SK-N-MC (cell line): Measurements from ENCODE around the gene HSD11B2.

Experiments
- DNase-seq: peaks from one replicate; pipeline ENCODE4 v3.0.0-alpha.2; 2011; ENCODE audit warnings: low read depth, low spot score
- H3K27ac ChIP-seq: fragments of 200-600 bp; sonication (generic); 2 replicates; pipeline ENCODE4 v1.5.1; 2016; ENCODE audit warnings: mixed run types
- H3K36me3 ChIP-seq: fragments of 200-600 bp; sonication (generic); 2 replicates; pipeline ENCODE4 v1.6.1; 2017; ENCODE audit warnings: antibody characterized with exemption, low read length, mixed read lengths; ENCODE audit not compliant: insufficient read depth
- H3K4me3 ChIP-seq: fragments of 200-600 bp; sonication (generic); 2 replicates; pipeline ENCODE4 v1.5.1; 2016
- H3K9ac ChIP-seq: fragments of 200-600 bp; sonication (generic); 2 replicates; pipeline ENCODE4 v1.8.0; 2017; ENCODE audit warnings: mixed run types, mixed read lengths; ENCODE audit not compliant: insufficient read length
- H3K9me3 ChIP-seq: fragments of 200-600 bp; sonication (generic); 2 replicates; pipeline ENCODE4 v1.6.1; 2017; ENCODE audit warnings: low read depth, mild to moderate bottlenecking, antibody characterized with exemption, low read length, moderate library complexity, mixed read lengths
- EZH2 ChIP-seq: fragments of 200-600 bp; sonication (generic); IDR thresholded peaks from one replicate; pipeline ENCODE4 v1.6.1; 2017; ENCODE audit warnings: antibody characterized with exemption
- FOXP2 ChIP-seq: optimal IDR thresholded peaks from 2 replicates; pipeline ENCODE3; 2011; ENCODE audit warnings: mild to moderate bottlenecking, moderate library complexity; ENCODE audit not compliant: insufficient read depth; ENCODE audit errors: extremely low read length, control extremely low read depth
- POLR2AphosphoS5 ChIP-seq: IDR thresholded peaks from 2 replicates; pipeline ENCODE4 v1.6.1; 2012; ENCODE audit warnings: mild to moderate bottlenecking, low read depth, low read length, borderline replicate concordance

The HSD11B2 gene

DNA sequence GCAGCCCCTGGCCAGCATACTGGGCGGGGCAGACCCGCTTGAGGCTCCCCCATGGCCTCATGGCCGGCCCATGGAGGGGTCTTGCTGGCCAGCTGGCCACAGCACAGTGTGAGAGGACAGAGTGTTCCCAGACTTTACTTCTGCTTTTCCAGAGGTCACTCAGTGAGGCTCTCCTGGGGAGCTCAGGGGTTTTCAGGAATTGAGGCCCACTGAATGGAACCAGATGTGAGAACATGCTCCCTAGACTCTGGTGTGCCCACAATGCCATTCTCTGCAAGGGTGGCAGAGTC is 28.9 kb downstream of the HSD11B2 start:
- Histone ChIP-seq H3K9ac (no peak overlapping the region), H3K4me3 (no peak overlapping the region), H3K36me3 (no peaks in the 10 kb centered on the region), H3K27ac (no peak overlapping the region), H3K9me3 (no peaks in the 10 kb centered on the region)
- DNase-seq = no peak
- TF ChIP-seq EZH2 (no peak), FOXP2 (no peak), POLR2AphosphoS5 (no peak)

DNA sequence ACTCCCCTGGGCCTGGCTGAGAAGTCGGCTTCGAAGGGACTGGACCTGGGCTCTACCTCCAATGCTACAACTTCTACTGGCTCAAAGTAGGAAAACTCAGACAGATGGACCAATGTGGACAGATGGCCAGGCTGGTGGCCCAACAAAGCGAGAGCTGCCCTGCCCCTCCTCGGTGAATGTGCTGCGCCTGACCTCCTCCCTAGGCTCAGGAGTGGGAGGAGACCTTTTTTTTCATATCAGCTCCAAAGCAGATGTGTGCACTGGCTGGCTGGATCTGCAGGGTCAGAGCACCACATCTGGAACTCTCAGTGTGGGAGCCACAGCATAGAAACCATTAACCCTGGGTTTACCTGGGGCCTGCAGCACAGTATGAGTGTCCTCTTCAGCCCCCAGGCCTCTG is 29.2 kb downstream of the HSD11B2 start:
- Histone ChIP-seq H3K27ac (no peak overlapping the region), H3K9ac (no peak overlapping the region), H3K4me3 (no peak overlapping the region), H3K36me3 (no peaks in the 10 kb centered on the region), H3K9me3 (no peaks in the 10 kb centered on the region)
- no peak for DNase-seq
- TF ChIP-seq EZH2 (no peak), POLR2AphosphoS5 (no peak), FOXP2 (no peak)

DNA sequence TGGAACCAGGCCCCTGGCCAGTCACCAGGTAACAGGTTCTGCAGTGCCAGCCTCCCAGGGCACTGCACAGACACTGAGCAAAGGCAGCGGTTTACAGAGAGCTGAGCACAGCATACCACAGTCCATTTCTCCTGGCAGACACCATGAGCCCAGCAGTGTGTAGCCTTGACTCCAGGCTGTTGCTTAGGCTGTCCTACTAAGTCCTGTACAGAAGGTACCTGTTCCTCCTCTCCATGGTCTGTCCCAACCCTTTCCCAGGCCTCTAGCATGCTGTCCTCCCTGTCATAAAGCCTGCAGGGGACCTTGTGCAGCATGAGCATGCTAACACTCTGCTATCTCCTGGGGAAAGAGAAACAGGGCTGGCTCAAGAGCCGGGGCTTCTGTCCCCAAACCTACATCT is 30.0 kb downstream of the HSD11B2 start:
- no peaks in the 10 kb centered on the region for H3K9me3 ChIP-seq
- no peak for TF ChIP-seq FOXP2
- TF ChIP-seq EZH2 = no peak
- TF ChIP-seq POLR2AphosphoS5 = no peak
- H3K4me3 ChIP-seq = no peak overlapping the region
- no peak overlapping the region for H3K27ac ChIP-seq
- no peaks in the 10 kb centered on the region for H3K36me3 ChIP-seq
- no peak overlapping the region for H3K9ac ChIP-seq
- no peak for DNase-seq

DNA sequence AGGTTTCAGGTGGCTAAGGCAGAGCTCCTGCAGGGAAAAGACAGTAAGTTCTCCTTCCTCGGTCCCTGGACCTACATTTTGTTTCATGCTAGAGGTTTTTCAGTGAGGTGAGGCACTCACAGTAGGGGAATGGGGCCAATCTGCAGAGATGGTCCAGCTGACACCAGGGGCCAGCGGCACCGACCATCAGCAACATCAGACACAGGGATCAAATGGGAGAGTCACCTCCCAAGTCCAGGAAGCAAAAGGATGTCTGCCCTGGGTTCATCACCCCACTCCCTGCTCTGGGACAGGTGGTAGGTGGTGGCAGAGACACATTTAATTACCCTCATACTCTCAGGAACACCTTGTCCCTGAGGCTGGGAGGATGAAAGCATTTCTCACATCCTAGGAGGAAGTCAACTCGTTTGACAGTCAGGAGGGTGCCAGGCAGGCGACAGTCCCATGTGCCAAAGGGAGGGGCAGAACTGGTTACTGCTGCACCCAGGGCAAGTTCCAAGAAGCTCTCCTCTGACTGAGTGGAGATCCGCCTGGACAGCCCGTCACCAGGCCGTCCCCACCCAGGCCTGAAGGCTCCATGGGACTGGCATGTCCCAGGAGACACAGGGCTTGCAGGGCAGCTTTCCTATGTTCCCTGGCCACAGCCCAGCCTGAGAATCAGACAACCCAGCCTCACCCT is 30.8 kb downstream of the HSD11B2 start:
- no peak overlapping the region for H3K27ac ChIP-seq
- DNase-seq = no peak

DNA sequence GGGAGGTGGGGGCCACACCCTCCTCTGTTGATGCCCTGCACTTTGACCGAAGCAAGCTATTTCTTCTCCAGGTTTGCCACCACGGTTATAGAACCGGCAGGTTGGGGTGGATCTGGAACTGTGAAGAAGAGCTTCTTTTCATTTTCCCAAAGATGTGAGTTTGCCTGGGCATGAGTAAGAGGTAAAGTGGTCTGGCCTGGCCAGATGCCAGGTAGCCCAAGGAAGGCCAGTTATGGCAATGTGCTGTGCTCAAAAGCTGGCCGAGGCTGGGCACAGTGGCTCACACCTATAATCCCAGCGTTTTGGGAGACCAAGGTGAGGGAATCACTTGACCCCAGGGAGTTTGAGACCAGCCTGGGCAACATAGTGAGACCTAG is 31.3 kb downstream of the HSD11B2 start:
- Histone ChIP-seq H3K36me3 (no peaks in the 10 kb centered on the region), H3K27ac (no peak overlapping the region), H3K4me3 (no peak overlapping the region), H3K9ac (no peak overlapping the region), H3K9me3 (no peaks in the 10 kb centered on the region)
- no peak for DNase-seq
- TF ChIP-seq FOXP2 = no peak
- TF ChIP-seq POLR2AphosphoS5 = no peak

More for the DNA sequence above, 30.8 kb downstream of the HSD11B2 start:
- H3K36me3 ChIP-seq = no peaks in the 10 kb centered on the region
- no peak for TF ChIP-seq EZH2
- H3K9me3 ChIP-seq = no peaks in the 10 kb centered on the region
- no peak overlapping the region for H3K9ac ChIP-seq
- H3K4me3 ChIP-seq = no peak overlapping the region

DNA sequence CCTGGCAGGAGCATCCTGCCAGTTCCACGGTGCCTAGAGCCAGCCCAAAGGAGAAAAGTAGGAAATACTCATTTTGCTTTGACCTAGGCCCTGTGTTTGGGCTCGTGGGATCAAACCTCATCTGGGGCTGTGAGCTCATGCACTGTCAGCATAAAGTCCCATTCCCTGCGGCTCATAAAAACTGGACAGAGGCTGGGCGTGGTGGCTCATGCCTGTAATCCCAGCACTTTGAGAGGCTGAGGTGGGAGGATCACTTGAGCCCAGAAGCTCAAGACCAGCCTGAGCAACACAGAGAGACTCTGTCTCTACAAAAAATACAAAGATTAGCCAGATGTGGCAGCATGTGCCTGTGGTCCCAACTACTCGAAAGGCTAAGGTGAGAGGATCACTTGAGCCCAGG is 32.1 kb downstream of the HSD11B2 start:
- DNase-seq = no peak
- TF ChIP-seq EZH2 = no peak
- TF ChIP-seq FOXP2 = no peak
- no peak for TF ChIP-seq POLR2AphosphoS5
- Histone ChIP-seq H3K9me3 (no peaks in the 10 kb centered on the region), H3K4me3 (no peak overlapping the region), H3K27ac (no peak overlapping the region), H3K9ac (no peak overlapping the region), H3K36me3 (no peaks in the 10 kb centered on the region)

DNA sequence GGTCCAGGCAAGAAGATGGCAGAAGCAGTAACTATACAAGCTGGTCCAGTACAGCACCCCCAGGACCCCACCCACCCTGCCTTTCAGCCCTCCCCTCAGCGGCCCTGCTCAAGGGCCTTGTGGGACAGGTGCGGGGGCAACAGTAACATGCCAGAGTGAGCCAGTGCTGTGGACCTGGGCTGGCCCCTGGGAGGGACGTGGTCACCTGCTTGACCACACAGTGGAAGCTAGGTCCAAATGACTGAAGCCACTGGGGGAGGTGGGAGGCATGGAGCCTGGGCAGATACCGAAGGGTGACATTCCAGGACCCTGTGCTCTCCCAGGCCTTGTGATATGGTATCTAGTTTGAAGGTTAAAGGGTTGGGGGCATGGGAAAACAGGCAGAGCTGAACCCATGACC is 32.8 kb downstream of the HSD11B2 start:
- Histone ChIP-seq H3K9me3 (no peaks in the 10 kb centered on the region), H3K9ac (no peak overlapping the region), H3K4me3 (no peak overlapping the region), H3K27ac (no peak overlapping the region), H3K36me3 (no peaks in the 10 kb centered on the region)
- no peak for DNase-seq
- TF ChIP-seq POLR2AphosphoS5 = no peak
- no peak for TF ChIP-seq FOXP2
- no peak for TF ChIP-seq EZH2

DNA sequence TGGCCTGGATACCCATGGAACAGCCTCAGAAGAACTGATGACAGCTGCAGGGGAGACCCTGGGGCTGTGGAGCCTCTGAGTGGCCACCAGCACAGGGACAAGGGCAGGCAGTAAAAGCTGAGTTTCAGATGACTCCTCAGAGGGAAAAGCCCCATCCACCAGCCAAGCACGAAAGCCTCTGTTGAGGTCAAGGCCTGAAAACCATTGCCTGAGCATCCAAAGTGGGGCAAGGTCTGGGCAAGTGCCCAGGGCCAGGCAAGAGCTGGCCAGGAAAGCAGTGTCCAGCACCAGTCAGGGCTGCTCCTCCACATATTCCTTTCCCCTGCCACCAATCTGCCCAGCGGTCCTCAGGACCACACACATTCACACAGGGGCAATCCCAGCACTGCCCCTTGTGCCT is 33.6 kb downstream of the HSD11B2 start:
- H3K36me3 ChIP-seq = no peaks in the 10 kb centered on the region
- H3K9me3 ChIP-seq = no peaks in the 10 kb centered on the region
- TF ChIP-seq FOXP2 = no peak
- TF ChIP-seq POLR2AphosphoS5 = no peak
- TF ChIP-seq EZH2 = no peak
- H3K27ac ChIP-seq = no peak overlapping the region
- no peak overlapping the region for H3K4me3 ChIP-seq
- no peak overlapping the region for H3K9ac ChIP-seq
- DNase-seq = no peak

GRCh38 chr16:67466581-67466980 is 35.7 kb downstream of the HSD11B2 start:
- no peak overlapping the region for H3K27ac ChIP-seq
- no peak overlapping the region for H3K9ac ChIP-seq
- H3K9me3 ChIP-seq = no peaks in the 10 kb centered on the region
- H3K36me3 ChIP-seq = no peaks in the 10 kb centered on the region
- no peak for DNase-seq
- TF ChIP-seq POLR2AphosphoS5 (no peak), FOXP2 (no peak), EZH2 (no peak)
- H3K4me3 ChIP-seq = no peak overlapping the region

- no peaks in the 10 kb centered on the region for H3K36me3 ChIP-seq
- DNase-seq = no peak
- H3K27ac ChIP-seq = no peak overlapping the region
- H3K4me3 ChIP-seq = no peak overlapping the region
- no peak overlapping the region for H3K9ac ChIP-seq
- TF ChIP-seq EZH2 = no peak
- TF ChIP-seq POLR2AphosphoS5 = no peak
- no peak for TF ChIP-seq FOXP2
- H3K9me3 ChIP-seq = no peaks in the 10 kb centered on the region
Observed at GRCh38 chr16:67468731-67469130, 37.8 kb downstream of the HSD11B2 start.
